Aorta (tissue), 5 donors: ENCODE results near the gene MINDY1. TPM values are rescaled to one million over a fixed set of nuclear protein-coding genes. Genes with fewer than 3 reads are reported as not detected.

ENCODE experiments used
- ATAC-seq: fragments of 200-7000 bp; cut with Tn5 transposase; one replicate; pipeline ENCODE4 v1.9.1; 2022; ENCODE audit warnings: moderate library complexity; ENCODE audit not compliant: low FRiP score
- DNase-seq, 2 donors: peaks; one replicate each; pipeline ENCODE4 v3.0.0-alpha.2; 2020
- H3K27ac ChIP-seq, 2 donors: one replicate each; pipeline ENCODE4 v1.5.1; 2013; ENCODE audit warnings: low read length in 2 of 2, mild to moderate bottlenecking in 2 of 2, moderate library complexity in 2 of 2, control low read depth in 1 of 2, inconsistent platforms in 1 of 2, low read depth in 1 of 2
- H3K27me3 ChIP-seq, 2 donors: one replicate each; pipeline ENCODE4 v1.6.1; 2013; ENCODE audit warnings: control low read depth in 1 of 2, low read length in 1 of 2, mild to moderate bottlenecking in 1 of 2, moderate library complexity in 1 of 2; ENCODE audit not compliant: insufficient read depth in 2 of 2, control insufficient read depth in 1 of 2
- H3K36me3 ChIP-seq, 2 donors: one replicate each; pipeline ENCODE4 v1.6.1; 2013; ENCODE audit warnings: control low read depth in 1 of 2, low read length in 1 of 2, mild to moderate bottlenecking in 1 of 2; ENCODE audit not compliant: insufficient read depth in 2 of 2, control insufficient read depth in 1 of 2
- H3K4me1 ChIP-seq, 2 donors: one replicate each; pipeline ENCODE4 v1.6.1; 2013; ENCODE audit warnings: low read length in 2 of 2, control low read depth in 1 of 2, mild to moderate bottlenecking in 1 of 2, moderate library complexity in 1 of 2; ENCODE audit not compliant: insufficient read depth in 2 of 2, control insufficient read depth in 1 of 2
- H3K4me3 ChIP-seq, 2 donors: one replicate each; pipeline ENCODE4 v1.5.1; 2013; ENCODE audit warnings: low read length in 2 of 2, control low read depth in 1 of 2, mild to moderate bottlenecking in 1 of 2
- H3K9me3 ChIP-seq: one replicate; pipeline ENCODE4 v1.6.1; 2013; ENCODE audit warnings: mild to moderate bottlenecking, low read length; ENCODE audit not compliant: control insufficient read depth
- WGBS, 2 donors: extraction: QIAGEN DNeasy Blood & Tissue Kit; methylation state at CpG; one replicate each; pipeline ENCODE4 v1.1.7; 2013; 5-methylcytosine and 5-hydroxymethylcytosine counted together
- intact Hi-C, 2 donors: fragments of 100-400 bp; cut with DNase I; formaldehyde crosslinking; loops; one replicate each; pipeline versions ENCODE4 v1.14.2 to v1.15.0; 2022
- polyA plus RNA-seq, 2 donors: library from polyadenylated mRNA; stranded (reverse); fragments of 200-250 nt; gene quantifications; one replicate each; pipeline ENCODE4 v1.2.3, GENCODE V29; 2013
- total RNA-seq, 2 donors: library from RNA; stranded (reverse); fragmentation: NEBNext Ultra II Directional; extraction: Animal tissue kit (Norgen Biotek cat#: 25700); gene quantifications; one replicate each; pipeline ENCODE4 v1.2.1, GENCODE V29; 2021
- donor health status: healthy with polysubstance abuse.
- donor health status: Bipolar disorder and iron deficiency.
- donor health status: DM: no; HTN: no; CAD: no.
- donor health status: DM: no; HTN: no; CAD: no.
- donor health status: DM: yes; HTN: yes; CAD: no.

MINDY1 gene
- total and polyA plus RNA-seq, 4 donors = 8.9 to 26.0 (median 18.9) TPM

DNA sequence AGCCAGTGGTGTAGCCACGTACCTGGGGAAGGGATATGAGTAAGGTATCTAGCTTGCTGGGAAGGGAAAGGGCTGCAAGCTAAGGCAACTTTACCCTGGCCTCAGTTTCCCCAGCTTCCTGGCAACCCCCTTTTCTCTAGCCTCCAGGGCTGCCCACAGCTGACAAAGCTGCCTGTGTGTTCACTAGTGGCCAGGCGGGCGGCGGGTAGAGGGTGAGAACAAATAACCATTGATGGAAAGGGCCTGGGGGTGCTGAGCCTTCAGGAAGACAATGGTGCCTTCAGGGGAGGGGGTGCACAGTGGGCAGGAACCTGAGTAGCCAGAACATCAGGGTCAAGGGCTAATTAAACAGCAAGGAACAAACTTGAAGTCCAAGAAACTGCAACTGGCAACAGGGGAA is 38.2 kb downstream of the MINDY1 start:
- peaks cover 7 to 23% of the 10 kb centered on the region in 2 donors for H3K36me3 ChIP-seq
- no peaks in the 10 kb centered on the region for H3K4me1 ChIP-seq
- intact Hi-C loops = no loop called here
- ATAC-seq (no peak), DNase-seq (peak; percentile 30 to 67)
- no peaks in the 10 kb centered on the region for H3K27me3 ChIP-seq
- no peak overlapping the region for H3K27ac ChIP-seq
- WGBS, 2 donors = 87 to 95% methylated on average over 4 of the region's 4 CpGs
- H3K9me3 ChIP-seq = no peaks in the 10 kb centered on the region
- H3K4me3 ChIP-seq = no peak overlapping the region

DNA sequence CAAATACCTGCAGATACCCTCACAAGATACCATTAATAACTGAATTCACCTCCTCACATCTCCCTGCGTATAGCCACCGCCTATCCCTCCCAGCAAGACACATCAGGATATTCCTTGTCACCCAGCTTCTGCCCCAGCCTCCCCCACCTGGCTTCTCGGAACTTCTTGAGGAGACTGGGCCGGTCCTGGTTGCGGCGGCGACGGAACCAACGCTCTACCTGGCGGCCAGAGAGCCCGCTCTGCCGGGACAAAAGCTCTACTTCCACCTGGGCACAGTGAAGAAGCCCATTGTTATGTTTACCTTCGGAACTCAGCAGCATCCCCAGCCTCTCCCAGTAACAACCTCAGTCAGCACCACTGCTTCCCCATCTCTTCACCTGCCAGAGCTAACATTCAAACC is 38.8 kb downstream of the MINDY1 start:
- Histone ChIP-seq H3K4me1 (no peaks in the 10 kb centered on the region), H3K9me3 (no peaks in the 10 kb centered on the region), H3K27me3 (no peaks in the 10 kb centered on the region), H3K4me3 (no peak overlapping the region), H3K27ac (no peak overlapping the region), H3K36me3 (peaks cover 7 to 23% of the 10 kb centered on the region in 2 donors)
- WGBS, 2 donors = 96% methylated on average over 13 of the region's 13 CpGs
- intact Hi-C loops = no loop called here
- no peak for ATAC-seq
- DNase-seq = peak; percentile 33 to 47

DNA sequence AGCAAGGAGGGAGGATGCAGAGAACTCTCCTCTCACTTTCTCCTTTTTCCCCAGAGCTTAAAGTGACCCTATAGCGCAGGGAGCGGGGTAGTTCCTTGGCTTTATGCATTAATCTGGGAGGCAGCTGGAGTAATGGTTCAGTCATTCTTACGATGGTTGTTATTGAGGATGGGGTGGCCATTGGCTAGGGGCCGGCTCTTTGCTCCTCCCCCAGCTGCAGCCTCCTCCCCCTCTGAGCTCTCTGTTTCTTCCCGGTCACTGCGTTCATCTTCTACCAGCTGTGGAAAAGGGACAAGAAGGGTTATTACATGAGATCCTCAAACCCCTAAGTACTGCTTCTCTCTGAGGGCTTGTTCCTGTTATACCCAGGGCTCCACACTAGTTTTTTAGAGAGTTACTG is 40.7 kb downstream of the MINDY1 start:
- Histone ChIP-seq H3K27ac (no peak overlapping the region), H3K4me1 (no peaks in the 10 kb centered on the region)
- WGBS, 2 donors = 53 to 61% methylated on average over 6 of the region's 6 CpGs

DNA sequence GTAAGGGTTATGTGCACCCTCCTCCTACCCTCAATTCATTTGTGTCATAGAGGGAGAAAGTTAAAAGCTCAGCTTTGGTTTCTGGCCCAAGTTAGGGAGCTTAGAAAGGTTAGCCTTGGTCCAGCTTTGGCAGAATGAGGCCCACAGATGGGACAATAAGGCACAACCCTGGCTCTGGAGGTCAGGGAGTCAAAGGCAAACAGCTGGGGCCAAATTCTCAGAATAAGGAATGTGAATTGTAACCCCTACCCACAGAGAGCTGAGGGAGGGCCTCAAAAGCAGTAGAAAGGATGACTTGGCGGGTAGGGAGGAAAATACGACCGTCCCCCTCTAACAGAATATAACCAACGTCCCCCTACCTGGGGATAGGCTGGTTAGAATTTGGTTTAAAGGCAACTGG is 41.1 kb downstream of the MINDY1 start:
- no peaks in the 10 kb centered on the region for H3K9me3 ChIP-seq
- H3K4me3 ChIP-seq = no peak overlapping the region
- ATAC-seq = no peak
- peaks cover 7 to 25% of the 10 kb centered on the region in 2 donors for H3K36me3 ChIP-seq
- no peak overlapping the region for H3K27ac ChIP-seq
- WGBS, 2 donors = 86% methylated on average over 4 of the region's 4 CpGs
- H3K27me3 ChIP-seq = no peaks in the 10 kb centered on the region
- DNase-seq = peak in 1 of 2 donors; percentile 15
- no peaks in the 10 kb centered on the region for H3K4me1 ChIP-seq
- intact Hi-C loops = no loop called here

More for the DNA sequence above, 40.7 kb downstream of the MINDY1 start:
- no peak for ATAC-seq
- Histone ChIP-seq H3K4me3 (no peak overlapping the region), H3K27me3 (no peaks in the 10 kb centered on the region), H3K9me3 (no peaks in the 10 kb centered on the region), H3K36me3 (peaks cover 7 to 25% of the 10 kb centered on the region in 2 donors)
- peak in 1 of 2 donors; percentile 12 for DNase-seq
- intact Hi-C loops = no loop called here

DNA sequence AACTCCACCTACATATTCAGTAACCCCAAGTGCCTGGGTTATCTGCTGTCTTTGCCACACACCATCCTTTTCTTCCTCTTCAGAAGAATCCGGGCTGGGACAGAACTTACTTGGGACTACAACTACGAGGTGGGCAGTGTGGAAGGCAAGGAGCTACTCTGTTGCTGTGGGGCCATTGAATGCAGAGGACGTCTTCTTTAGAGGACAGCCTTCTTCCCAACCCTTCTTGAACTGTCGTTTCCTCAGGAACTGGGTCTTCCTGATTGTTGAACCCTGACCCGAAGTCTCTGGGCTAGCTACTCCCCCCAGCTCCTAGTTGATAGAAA is 42.6 kb downstream of the MINDY1 start:
- H3K27me3 ChIP-seq = no peaks in the 10 kb centered on the region
- H3K27ac ChIP-seq = no peak overlapping the region
- no peaks in the 10 kb centered on the region for H3K4me1 ChIP-seq
- no peaks in the 10 kb centered on the region for H3K9me3 ChIP-seq
- H3K36me3 ChIP-seq = peaks cover 7 to 27% of the 10 kb centered on the region in 2 donors
- intact Hi-C loops = no loop called here
- 77 to 81% methylated on average over 5 of the region's 5 CpGs for WGBS, 2 donors
- no peak overlapping the region for H3K4me3 ChIP-seq
- ATAC-seq (no peak), DNase-seq (peak in 1 of 2 donors; percentile 19)

DNA sequence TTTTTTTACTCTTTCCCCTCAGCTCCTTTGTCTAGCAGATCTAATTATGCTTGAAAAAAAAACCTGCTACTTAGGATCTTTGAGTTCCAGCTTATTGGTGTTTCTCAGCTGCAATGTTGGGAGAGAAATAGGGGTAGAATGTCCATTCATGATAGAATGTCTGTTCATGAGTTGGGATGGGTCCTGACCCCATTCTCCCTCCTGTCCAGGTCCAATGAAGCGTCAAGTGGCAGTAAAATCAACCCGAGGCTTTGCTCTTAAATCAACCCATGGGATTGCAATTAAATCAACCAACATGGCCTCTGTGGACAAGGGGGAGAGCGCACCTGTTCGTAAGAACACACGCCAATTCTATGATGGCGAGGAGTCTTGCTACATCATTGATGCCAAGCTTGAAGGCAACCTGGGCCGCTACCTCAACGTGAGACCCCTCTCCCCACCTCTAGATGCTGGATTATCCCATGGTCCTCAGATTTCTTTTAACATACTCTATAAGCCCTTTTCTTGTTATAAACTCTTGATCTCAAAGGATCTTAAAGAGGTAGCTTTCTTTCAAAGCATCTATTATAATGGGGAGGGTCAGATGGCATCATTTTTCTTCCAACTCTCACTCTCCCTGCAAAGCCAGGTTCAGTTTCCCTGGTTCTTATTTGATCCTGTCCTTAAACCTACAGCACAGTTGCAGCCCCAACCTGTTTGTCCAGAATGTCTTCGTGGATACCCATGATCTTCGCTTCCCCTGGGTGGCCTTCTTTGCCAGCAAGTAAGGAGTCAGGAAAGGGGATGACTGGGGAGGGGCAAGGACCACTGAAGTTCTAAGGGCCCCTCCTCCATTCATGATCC is 43.2 kb downstream of the MINDY1 start:
- no peak for ATAC-seq
- no peak overlapping the region for H3K4me3 ChIP-seq
- peak; percentile 13 to 19 for DNase-seq
- no peaks in the 10 kb centered on the region for H3K9me3 ChIP-seq
- peaks cover 7 to 26% of the 10 kb centered on the region in 2 donors for H3K36me3 ChIP-seq
- intact Hi-C loops = no loop called here
- H3K27ac ChIP-seq = no peak overlapping the region
- no peaks in the 10 kb centered on the region for H3K27me3 ChIP-seq
- WGBS, 2 donors = 85 to 89% methylated on average over 10 of the region's 10 CpGs
- no peaks in the 10 kb centered on the region for H3K4me1 ChIP-seq

DNA sequence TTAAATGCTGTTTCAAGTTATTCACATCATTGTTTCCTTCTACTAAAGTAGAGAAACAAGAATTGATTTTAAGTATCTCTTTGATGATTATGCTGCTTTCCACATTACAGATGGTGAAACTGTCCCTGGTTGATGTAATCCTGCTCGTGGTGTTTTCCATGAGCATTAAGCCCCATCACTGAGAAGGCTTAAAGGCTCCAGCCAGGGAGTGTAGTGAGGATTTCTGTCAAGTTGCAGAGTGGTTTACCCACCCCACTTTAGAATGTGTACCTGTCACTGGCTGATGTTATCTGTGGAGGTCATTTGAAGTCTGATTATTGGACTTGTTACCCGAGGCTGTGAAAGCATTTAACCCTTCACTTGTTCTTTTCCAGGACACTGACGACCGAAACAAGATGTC is 44.9 kb downstream of the MINDY1 start:
- Histone ChIP-seq H3K4me3 (no peak overlapping the region), H3K9me3 (no peaks in the 10 kb centered on the region), H3K27ac (no peak overlapping the region), H3K4me1 (no peaks in the 10 kb centered on the region), H3K27me3 (no peaks in the 10 kb centered on the region), H3K36me3 (peaks cover 6 to 25% of the 10 kb centered on the region in 2 donors)
- ATAC-seq = no peak
- intact Hi-C loops = no loop called here
- peak in 1 of 2 donors; percentile 4 for DNase-seq
- WGBS, 2 donors = 63 to 67% methylated on average over 4 of the region's 4 CpGs

DNA sequence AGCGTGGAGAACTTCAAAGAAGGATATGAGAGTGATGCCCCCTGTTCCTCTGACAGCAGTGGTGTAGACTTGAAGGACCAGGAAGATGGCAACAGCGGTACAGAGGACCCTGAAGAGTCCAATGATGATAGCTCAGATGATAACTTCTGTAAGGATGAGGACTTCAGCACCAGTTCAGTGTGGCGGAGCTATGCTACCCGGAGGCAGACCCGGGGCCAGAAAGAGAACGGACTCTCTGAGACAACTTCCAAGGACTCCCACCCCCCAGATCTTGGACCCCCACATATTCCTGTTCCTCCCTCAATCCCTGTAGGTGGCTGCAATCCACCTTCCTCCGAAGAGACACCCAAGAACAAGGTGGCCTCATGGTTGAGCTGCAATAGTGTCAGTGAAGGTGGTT is 46.1 kb downstream of the MINDY1 start:
- Histone ChIP-seq H3K4me1 (no peaks in the 10 kb centered on the region), H3K4me3 (no peak overlapping the region), H3K36me3 (peaks cover 0 to 17% of the 10 kb centered on the region in 2 donors), H3K27me3 (no peaks in the 10 kb centered on the region), H3K27ac (no peak overlapping the region), H3K9me3 (no peaks in the 10 kb centered on the region)
- DNase-seq (peak; percentile 10 to 65), ATAC-seq (no peak)
- intact Hi-C loops = no loop called here
- whole genome bisulfite sequencing, 2 donors = 95% methylated on average over 7 of the region's 7 CpGs

DNA sequence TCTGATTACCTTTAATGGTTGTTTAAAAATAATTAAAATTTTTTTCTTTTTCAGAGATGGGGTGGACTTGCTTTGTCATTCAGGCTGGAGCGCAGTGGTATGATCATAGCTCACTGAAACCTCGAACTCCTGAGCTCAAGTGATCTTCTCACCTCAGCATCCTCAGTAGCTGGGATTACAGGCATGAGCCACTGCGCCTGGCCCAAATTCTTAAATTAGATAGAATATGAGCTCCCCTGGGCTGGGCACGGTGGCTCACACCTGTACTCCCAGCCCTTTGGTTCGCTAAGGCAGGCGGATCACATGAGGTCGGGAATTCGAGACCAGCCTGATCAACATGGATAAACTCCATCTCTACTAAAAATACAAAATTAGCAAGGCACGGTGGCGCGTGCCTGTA is 49.0 kb downstream of the MINDY1 start:
- no peaks in the 10 kb centered on the region for H3K4me1 ChIP-seq
- no peaks in the 10 kb centered on the region for H3K27me3 ChIP-seq
- intact Hi-C loops = no loop called here
- no peaks in the 10 kb centered on the region for H3K9me3 ChIP-seq
- DNase-seq (peak in 1 of 2 donors; percentile 29), ATAC-seq (no peak)
- H3K27ac ChIP-seq = no peak overlapping the region
- WGBS, 2 donors = 97% methylated on average over 11 of the region's 11 CpGs
- H3K36me3 ChIP-seq = peaks cover 4 to 7% of the 10 kb centered on the region in 2 donors
- H3K4me3 ChIP-seq = no peak overlapping the region
